Measurements from ENCODE around the gene TMEM164. TPM values are rescaled to one million over a fixed set of nuclear protein-coding genes. Genes with fewer than 3 reads are reported as not detected.

TMEM164 gene
- total and polyA plus RNA-seq, 2 experiments from 2014 or later = 3.4 to 17.2 TPM

DNA sequence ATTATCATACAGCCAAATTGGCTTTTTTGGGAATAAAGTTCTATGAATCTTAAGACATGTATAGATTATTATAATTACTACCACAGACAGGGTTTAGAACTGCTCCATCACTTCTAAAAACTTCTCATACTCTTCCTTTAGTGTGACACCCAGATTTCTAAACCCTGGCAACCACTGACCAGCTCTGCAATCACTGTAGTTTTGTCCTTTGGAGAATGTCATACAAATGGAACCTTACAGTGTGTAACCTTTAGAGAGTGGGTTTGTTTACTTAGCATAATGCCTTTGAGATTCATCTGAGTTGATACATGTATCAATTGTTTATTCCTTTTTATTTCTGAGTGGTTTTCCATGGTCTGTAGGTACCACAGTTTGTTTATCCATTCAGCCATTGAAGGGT lies 95.0 kb downstream of the TMEM164 start (continued):
- TF ChIP-seq, protein P1, sequence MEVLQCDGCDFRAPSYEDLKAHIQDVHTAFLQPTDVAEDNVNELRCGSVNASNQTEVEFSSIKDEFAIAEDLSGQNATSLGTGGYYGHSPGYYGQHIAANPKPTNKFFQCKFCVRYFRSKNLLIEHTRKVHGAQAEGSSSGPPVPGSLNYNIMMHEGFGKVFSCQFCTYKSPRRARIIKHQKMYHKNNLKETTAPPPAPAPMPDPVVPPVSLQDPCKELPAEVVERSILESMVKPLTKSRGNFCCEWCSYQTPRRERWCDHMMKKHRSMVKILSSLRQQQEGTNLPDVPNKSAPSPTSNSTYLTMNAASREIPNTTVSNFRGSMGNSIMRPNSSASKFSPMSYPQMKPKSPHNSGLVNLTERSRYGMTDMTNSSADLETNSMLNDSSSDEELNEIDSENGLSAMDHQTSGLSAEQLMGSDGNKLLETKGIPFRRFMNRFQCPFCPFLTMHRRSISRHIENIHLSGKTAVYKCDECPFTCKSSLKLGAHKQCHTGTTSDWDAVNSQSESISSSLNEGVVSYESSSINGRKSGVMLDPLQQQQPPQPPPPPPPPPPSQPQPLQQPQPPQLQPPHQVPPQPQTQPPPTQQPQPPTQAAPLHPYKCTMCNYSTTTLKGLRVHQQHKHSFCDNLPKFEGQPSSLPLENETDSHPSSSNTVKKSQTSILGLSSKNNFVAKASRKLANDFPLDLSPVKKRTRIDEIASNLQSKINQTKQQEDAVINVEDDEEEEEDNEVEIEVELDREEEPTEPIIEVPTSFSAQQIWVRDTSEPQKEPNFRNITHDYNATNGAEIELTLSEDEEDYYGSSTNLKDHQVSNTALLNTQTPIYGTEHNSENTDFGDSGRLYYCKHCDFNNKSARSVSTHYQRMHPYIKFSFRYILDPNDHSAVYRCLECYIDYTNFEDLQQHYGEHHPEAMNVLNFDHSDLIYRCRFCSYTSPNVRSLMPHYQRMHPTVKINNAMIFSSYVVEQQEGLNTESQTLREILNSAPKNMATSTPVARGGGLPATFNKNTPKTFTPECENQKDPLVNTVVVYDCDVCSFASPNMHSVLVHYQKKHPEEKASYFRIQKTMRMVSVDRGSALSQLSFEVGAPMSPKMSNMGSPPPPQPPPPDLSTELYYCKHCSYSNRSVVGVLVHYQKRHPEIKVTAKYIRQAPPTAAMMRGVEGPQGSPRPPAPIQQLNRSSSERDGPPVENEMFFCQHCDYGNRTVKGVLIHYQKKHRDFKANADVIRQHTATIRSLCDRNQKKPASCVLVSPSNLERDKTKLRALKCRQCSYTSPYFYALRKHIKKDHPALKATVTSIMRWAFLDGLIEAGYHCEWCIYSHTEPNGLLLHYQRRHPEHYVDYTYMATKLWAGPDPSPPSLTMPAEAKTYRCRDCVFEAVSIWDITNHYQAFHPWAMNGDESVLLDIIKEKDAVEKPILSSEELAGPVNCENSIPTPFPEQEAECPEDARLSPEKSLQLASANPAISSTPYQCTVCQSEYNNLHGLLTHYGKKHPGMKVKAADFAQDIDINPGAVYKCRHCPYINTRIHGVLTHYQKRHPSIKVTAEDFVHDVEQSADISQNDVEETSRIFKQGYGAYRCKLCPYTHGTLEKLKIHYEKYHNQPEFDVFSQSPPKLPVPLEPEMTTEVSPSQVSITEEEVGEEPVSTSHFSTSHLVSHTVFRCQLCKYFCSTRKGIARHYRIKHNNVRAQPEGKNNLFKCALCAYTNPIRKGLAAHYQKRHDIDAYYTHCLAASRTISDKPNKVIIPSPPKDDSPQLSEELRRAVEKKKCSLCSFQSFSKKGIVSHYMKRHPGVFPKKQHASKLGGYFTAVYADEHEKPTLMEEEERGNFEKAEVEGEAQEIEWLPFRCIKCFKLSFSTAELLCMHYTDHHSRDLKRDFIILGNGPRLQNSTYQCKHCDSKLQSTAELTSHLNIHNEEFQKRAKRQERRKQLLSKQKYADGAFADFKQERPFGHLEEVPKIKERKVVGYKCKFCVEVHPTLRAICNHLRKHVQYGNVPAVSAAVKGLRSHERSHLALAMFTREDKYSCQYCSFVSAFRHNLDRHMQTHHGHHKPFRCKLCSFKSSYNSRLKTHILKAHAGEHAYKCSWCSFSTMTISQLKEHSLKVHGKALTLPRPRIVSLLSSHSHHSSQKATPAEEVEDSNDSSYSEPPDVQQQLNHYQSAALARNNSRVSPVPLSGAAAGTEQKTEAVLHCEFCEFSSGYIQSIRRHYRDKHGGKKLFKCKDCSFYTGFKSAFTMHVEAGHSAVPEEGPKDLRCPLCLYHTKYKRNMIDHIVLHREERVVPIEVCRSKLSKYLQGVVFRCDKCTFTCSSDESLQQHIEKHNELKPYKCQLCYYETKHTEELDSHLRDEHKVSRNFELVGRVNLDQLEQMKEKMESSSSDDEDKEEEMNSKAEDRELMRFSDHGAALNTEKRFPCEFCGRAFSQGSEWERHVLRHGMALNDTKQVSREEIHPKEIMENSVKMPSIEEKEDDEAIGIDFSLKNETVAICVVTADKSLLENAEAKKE (CRISPR knock-in tag; IDR thresholded peaks at IDR 0.05) = no peak
- TF ChIP-seq NANOG (IDR thresholded peaks at IDR 0.05; ENCODE audit: borderline replicate concordance) (no peak), ZNF114 (CRISPR knock-in tag; IDR thresholded peaks at IDR 0.05) (no peak), ETS1 (IDR thresholded peaks at IDR 0.05) (no peak), JUNB (IDR thresholded peaks at IDR 0.05; ENCODE audit: unreplicated experiment) (no peak), CREB1 (CRISPR knock-in tag; IDR thresholded peaks at IDR 0.05; ENCODE audit: low read depth) (no peak), ZNF331 (CRISPR knock-in tag; IDR thresholded peaks at IDR 0.05; ENCODE audit: low read depth) (no peak), EZH2 (IDR thresholded peaks at IDR 0.05; ENCODE audit: low read depth, unreplicated experiment) (no peak), POLR2AphosphoS5 (IDR thresholded peaks at IDR 0.05; ENCODE audit: low read depth) (no peak)
- TF ChIP-seq, protein P2, sequence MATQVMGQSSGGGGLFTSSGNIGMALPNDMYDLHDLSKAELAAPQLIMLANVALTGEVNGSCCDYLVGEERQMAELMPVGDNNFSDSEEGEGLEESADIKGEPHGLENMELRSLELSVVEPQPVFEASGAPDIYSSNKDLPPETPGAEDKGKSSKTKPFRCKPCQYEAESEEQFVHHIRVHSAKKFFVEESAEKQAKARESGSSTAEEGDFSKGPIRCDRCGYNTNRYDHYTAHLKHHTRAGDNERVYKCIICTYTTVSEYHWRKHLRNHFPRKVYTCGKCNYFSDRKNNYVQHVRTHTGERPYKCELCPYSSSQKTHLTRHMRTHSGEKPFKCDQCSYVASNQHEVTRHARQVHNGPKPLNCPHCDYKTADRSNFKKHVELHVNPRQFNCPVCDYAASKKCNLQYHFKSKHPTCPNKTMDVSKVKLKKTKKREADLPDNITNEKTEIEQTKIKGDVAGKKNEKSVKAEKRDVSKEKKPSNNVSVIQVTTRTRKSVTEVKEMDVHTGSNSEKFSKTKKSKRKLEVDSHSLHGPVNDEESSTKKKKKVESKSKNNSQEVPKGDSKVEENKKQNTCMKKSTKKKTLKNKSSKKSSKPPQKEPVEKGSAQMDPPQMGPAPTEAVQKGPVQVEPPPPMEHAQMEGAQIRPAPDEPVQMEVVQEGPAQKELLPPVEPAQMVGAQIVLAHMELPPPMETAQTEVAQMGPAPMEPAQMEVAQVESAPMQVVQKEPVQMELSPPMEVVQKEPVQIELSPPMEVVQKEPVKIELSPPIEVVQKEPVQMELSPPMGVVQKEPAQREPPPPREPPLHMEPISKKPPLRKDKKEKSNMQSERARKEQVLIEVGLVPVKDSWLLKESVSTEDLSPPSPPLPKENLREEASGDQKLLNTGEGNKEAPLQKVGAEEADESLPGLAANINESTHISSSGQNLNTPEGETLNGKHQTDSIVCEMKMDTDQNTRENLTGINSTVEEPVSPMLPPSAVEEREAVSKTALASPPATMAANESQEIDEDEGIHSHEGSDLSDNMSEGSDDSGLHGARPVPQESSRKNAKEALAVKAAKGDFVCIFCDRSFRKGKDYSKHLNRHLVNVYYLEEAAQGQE (IDR thresholded peaks at IDR 0.05; ENCODE audit: unreplicated experiment) = no peak
